Measurements from ENCODE around the gene CCDC158. TPM values are rescaled to one million over a fixed set of nuclear protein-coding genes. Genes with fewer than 3 reads are reported as not detected.

The CCDC158 gene
- total RNA-seq, 1 experiment from 2014 or later = not detected

Other genes with a start within 250 kb of the CCDC158 start
- 37.9 and 44.7 TPM in 2 replicates for gene SCARB2, start 207.3 kb downstream of the CCDC158 start, total RNA-seq (2014; rRNA removed; shearing (Covaris generic); ENCODE audit: low replicate concordance)
- gene FAM47E, start 169.4 kb downstream of the CCDC158 start, total RNA-seq (2014; rRNA removed; shearing (Covaris generic); ENCODE audit: low replicate concordance) = 0.16 TPM in 1 of 2 replicates, not detected in the other
- 0.13 TPM in 1 of 2 replicates, not detected in the other for gene STBD1, start 114.4 kb downstream of the CCDC158 start, total RNA-seq (2014; rRNA removed; shearing (Covaris generic); ENCODE audit: low replicate concordance)
- 6.6 and 10.0 TPM in 2 replicates for gene SHROOM3, start 14.1 kb upstream of the CCDC158 start, total RNA-seq (2014; rRNA removed; shearing (Covaris generic); ENCODE audit: low replicate concordance)

Measured in MG63 (cell line).